ENCODE measurements around the gene TMEM178B.
A peak's percentile ranks its signal among the peaks of the same experiment; 100 is the strongest.

DNA sequence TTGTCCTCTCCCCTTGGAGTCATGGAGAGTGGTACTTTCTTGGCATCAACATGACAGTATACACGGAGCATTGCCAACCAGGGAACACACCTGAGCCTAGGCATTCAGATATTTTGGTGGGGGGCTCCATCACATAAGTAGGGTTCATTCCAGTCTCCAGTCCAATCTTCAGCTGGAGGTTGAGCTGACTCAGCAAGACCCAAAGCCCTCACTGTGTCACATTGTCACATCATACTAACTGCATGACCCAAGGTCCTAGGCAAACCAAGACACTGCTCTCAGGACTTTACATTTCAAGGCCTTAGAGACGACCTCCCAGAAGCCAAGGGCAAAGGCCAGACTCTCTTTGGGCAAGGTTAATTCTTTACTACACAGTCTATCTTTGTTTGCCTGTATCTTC, 190.1 kb downstream of the TMEM178B start:
- TF ChIP-seq HDAC2 (IDR thresholded peaks at IDR 0.05), result no peak
- TF ChIP-seq, protein P1, sequence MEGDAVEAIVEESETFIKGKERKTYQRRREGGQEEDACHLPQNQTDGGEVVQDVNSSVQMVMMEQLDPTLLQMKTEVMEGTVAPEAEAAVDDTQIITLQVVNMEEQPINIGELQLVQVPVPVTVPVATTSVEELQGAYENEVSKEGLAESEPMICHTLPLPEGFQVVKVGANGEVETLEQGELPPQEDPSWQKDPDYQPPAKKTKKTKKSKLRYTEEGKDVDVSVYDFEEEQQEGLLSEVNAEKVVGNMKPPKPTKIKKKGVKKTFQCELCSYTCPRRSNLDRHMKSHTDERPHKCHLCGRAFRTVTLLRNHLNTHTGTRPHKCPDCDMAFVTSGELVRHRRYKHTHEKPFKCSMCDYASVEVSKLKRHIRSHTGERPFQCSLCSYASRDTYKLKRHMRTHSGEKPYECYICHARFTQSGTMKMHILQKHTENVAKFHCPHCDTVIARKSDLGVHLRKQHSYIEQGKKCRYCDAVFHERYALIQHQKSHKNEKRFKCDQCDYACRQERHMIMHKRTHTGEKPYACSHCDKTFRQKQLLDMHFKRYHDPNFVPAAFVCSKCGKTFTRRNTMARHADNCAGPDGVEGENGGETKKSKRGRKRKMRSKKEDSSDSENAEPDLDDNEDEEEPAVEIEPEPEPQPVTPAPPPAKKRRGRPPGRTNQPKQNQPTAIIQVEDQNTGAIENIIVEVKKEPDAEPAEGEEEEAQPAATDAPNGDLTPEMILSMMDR (IDR thresholded peaks at IDR 0.05 in 2 of 3, conservative IDR thresholded peaks at IDR 0.05 in 1 of 3; ENCODE audit: insufficient read depth in 2 of 3, low read depth in 1 of 3, low read length in 3 of 3), result no peak
- no peak for TF ChIP-seq ZBTB8A (IDR thresholded peaks at IDR 0.05; ENCODE audit: partially characterized antibody)
- no peak for TF ChIP-seq NR2C2 (CRISPR knock-in tag; IDR thresholded peaks at IDR 0.05)
- TF ChIP-seq NR2C2 (tag; IDR thresholded peaks at IDR 0.05), result no peak
- no peak for TF ChIP-seq KLF13 (tag; IDR thresholded peaks at IDR 0.05; ENCODE audit: borderline replicate concordance, low read depth)
- no peak for TF ChIP-seq BCL6 (CRISPR knock-in tag; IDR thresholded peaks at IDR 0.05)
- peak; percentile 58 for TF ChIP-seq MAFF (IDR thresholded peaks at IDR 0.05; ENCODE audit: low read length)
- TF ChIP-seq, protein P2, sequence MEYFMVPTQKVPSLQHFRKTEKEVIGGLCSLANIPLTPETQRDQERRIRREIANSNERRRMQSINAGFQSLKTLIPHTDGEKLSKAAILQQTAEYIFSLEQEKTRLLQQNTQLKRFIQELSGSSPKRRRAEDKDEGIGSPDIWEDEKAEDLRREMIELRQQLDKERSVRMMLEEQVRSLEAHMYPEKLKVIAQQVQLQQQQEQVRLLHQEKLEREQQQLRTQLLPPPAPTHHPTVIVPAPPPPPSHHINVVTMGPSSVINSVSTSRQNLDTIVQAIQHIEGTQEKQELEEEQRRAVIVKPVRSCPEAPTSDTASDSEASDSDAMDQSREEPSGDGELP (CRISPR knock-in tag; IDR thresholded peaks at IDR 0.05; ENCODE audit: borderline replicate concordance), result no peak
